Esophagus muscularis mucosa (tissue), 4 donors: ENCODE data around the gene KRT12.

Source experiments
- EP300 ChIP-seq: sonication (generic); formaldehyde crosslinking; IDR thresholded peaks from one replicate; pipeline ENCODE4 v1.6.1; 2017; ENCODE audit warnings: antibody characterized with exemption
- POLR2A ChIP-seq: fragments of 450-650 bp; IDR thresholded peaks from one replicate; pipeline ENCODE4 v1.6.1; 2017; ENCODE audit warnings: antibody characterized with exemption, moderate library complexity, mild to moderate bottlenecking, low read depth
- TF ChIP-seq, protein P1 (sequence below), 3 experiments: fragments of 200-600 bp in 2 of 3; fragments of 450-650 bp in 1 of 3; sonication (generic) in 2 of 3; IDR thresholded peaks; one replicate each; pipeline ENCODE4 v1.5.1; 2017 to 2019; ENCODE audit warnings: antibody characterized with exemption in 3 of 3, mild to moderate bottlenecking in 2 of 3, moderate library complexity in 1 of 3

DNA sequence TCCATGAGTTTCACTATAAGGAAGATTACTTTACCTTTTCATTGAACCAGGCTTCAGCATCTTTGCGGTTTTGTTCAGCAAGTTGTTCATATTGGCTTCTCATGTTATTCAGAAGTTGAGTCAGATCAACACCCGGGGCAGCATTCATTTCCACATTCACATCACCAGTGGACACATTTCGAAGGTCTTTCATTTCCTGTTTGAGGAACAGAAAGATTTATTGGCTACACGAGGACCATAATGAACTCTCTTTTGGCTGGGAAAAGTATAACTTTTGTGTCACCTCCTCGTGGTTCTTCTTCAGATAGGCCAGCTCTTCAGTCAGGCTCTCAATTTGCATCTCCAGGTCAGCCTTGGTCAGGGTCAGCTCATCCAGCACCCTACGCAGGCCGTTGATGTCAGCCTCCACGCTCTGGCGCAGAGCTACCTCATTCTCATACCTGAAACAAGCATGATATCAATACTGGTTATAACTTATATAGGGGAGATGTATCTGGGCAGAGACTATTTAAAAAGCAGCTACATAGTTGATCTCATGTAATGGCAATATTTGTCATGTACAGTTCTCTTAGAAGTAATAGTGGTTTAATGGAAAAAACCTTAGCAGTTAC is 46.7 kb downstream of the KRT12 start:
- TF ChIP-seq, protein P1, sequence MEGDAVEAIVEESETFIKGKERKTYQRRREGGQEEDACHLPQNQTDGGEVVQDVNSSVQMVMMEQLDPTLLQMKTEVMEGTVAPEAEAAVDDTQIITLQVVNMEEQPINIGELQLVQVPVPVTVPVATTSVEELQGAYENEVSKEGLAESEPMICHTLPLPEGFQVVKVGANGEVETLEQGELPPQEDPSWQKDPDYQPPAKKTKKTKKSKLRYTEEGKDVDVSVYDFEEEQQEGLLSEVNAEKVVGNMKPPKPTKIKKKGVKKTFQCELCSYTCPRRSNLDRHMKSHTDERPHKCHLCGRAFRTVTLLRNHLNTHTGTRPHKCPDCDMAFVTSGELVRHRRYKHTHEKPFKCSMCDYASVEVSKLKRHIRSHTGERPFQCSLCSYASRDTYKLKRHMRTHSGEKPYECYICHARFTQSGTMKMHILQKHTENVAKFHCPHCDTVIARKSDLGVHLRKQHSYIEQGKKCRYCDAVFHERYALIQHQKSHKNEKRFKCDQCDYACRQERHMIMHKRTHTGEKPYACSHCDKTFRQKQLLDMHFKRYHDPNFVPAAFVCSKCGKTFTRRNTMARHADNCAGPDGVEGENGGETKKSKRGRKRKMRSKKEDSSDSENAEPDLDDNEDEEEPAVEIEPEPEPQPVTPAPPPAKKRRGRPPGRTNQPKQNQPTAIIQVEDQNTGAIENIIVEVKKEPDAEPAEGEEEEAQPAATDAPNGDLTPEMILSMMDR (IDR thresholded peaks at IDR 0.05), result no peak
- TF ChIP-seq POLR2A (no peak), EP300 (no peak)
